Middle frontal gyrus (tissue), 1 donor: ENCODE measurements around the gene H6PD.

Experiments
- DNase-seq: peaks from one replicate; pipeline ENCODE4 v3.0.0-alpha.2; 2015; ENCODE audit warnings: low spot score; ENCODE audit errors: extremely low spot score

The H6PD gene

GRCh38 chr1:9239622-9240401 lies 5.2 kb downstream of the H6PD start:
- no peak for DNase-seq

- no peak for DNase-seq
Observed at GRCh38 chr1:9240914-9241820, 6.6 kb downstream of the H6PD start.

GRCh38 chr1:9241891-9242290 lies 7.3 kb downstream of the H6PD start:
- DNase-seq: no peak

- peak; percentile 28 for DNase-seq
Observed at GRCh38 chr1:9242338-9242969, 7.9 kb downstream of the H6PD start.

GRCh38 chr1:9243066-9243739 lies 8.6 kb downstream of the H6PD start:
- no peak for DNase-seq

- DNase-seq: no peak
Observed at GRCh38 chr1:9244501-9245229, 10.1 kb downstream of the H6PD start.

GRCh38 chr1:9245230-9245619 lies 10.7 kb downstream of the H6PD start:
- no peak for DNase-seq

GRCh38 chr1:9245661-9246060 lies 11.1 kb downstream of the H6PD start:
- DNase-seq: no peak

GRCh38 chr1:9246215-9246614 lies 11.6 kb downstream of the H6PD start:
- no peak for DNase-seq

GRCh38 chr1:9246841-9247785 lies 12.5 kb downstream of the H6PD start:
- no peak for DNase-seq

GRCh38 chr1:9247894-9248293 lies 13.3 kb downstream of the H6PD start:
- DNase-seq: no peak

GRCh38 chr1:9248341-9249262 lies 14.0 kb downstream of the H6PD start:
- no peak for DNase-seq

- no peak for DNase-seq
Observed at GRCh38 chr1:9249263-9249533, 14.6 kb downstream of the H6PD start.

GRCh38 chr1:9249534-9250410 lies 15.2 kb downstream of the H6PD start:
- no peak for DNase-seq

GRCh38 chr1:9250411-9251381 lies 16.1 kb downstream of the H6PD start:
- no peak for DNase-seq

- DNase-seq: no peak
Observed at GRCh38 chr1:9251501-9251900, 16.9 kb downstream of the H6PD start.

- no peak for DNase-seq
Observed at GRCh38 chr1:9253004-9253403, 18.4 kb downstream of the H6PD start.
